Cardiac fibroblast (primary cell): ENCODE measurements around the gene FBXW4.
A peak's percentile ranks its signal among the peaks of the same experiment; 100 is the strongest.
"Not testable (repeated sequence)": the region's sequence is repeated elsewhere in the genome, so short reads cannot be mapped to it uniquely, and the experiment has no call there.

Experiments
- DNase-seq, 2 donors: peaks; one replicate each; pipeline versions ENCODE4 v3.0.0 to v3.0.0-alpha.2; 2010; ENCODE audit warnings: low read depth in 2 of 2
- H3K4me3 ChIP-seq, 2 donors: replicated peaks in 1 of 2; 1 replicate in 1 of 2; 2 replicates in 1 of 2; pipeline ENCODE4 v1.5.1; 2011; ENCODE audit warnings: low read depth in 2 of 2, low read length in 2 of 2, mild to moderate bottlenecking in 2 of 2, moderate library complexity in 1 of 2
- TF ChIP-seq, protein P1 (sequence below): IDR thresholded peaks from one replicate; pipeline ENCODE4 v1.5.1; 2011; ENCODE audit warnings: low read depth, mild to moderate bottlenecking, low read length, inconsistent platforms

Gene FBXW4

DNA sequence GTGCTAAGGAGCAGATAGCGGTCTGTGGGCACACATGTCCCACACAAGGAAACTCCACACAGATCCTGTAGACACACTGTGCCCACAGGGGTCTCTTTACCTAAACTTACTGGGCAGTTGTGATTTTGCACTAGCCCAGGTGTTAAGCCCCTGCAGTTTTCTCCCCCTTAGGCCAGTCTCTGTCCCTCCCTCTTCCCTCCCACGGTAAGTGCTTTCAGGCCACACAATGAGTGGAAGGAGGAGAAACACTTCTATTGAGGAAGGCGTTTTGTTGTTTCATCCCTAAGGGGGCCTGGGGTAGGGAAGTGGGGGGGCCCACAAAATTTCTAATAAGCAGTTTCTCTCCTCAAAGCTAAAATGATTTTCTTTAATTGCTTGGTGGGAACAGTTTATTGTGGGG lies 51.4 kb downstream of the FBXW4 start:
- no peak for DNase-seq
- TF ChIP-seq, protein P1, sequence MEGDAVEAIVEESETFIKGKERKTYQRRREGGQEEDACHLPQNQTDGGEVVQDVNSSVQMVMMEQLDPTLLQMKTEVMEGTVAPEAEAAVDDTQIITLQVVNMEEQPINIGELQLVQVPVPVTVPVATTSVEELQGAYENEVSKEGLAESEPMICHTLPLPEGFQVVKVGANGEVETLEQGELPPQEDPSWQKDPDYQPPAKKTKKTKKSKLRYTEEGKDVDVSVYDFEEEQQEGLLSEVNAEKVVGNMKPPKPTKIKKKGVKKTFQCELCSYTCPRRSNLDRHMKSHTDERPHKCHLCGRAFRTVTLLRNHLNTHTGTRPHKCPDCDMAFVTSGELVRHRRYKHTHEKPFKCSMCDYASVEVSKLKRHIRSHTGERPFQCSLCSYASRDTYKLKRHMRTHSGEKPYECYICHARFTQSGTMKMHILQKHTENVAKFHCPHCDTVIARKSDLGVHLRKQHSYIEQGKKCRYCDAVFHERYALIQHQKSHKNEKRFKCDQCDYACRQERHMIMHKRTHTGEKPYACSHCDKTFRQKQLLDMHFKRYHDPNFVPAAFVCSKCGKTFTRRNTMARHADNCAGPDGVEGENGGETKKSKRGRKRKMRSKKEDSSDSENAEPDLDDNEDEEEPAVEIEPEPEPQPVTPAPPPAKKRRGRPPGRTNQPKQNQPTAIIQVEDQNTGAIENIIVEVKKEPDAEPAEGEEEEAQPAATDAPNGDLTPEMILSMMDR: no peak
- H3K4me3 ChIP-seq: no peak overlapping the region

DNA sequence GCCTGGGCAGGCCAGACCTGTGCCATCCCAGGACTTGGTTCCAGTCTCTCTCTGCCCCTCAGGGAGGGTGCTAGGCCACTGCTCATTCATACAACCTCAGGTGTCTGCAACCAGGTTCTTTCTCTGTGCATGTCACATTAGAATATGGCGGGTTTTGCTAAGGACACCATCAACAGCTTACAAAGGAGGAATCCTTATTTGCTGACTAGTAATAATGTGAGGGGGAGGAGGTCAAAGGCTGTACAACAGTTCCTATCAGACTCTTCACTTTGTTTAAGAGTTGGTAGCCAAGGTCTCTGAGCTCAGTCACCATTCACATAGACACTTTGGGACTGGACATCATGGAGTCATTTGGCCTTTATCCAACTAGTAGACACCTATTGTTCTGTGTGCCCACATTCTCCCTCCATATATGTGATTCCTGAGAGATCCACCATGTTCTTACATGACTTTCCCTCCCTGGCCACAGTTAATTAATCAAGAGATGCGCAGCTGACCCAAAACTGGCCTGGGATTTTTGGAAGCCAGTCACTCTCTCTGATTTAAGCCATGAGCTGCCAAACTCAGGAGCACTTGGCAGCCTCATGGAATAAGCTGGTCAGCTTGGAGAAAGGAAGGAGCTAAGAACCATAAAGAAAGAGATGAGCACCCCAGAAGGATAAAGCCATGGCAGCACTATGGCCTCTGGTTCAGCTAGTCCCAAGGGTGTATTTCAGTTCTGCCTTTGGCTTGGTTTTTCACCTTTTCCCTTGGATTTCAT lies 55.6 kb downstream of the FBXW4 start:
- no peak for DNase-seq
- TF ChIP-seq, protein P1: no peak

DNA sequence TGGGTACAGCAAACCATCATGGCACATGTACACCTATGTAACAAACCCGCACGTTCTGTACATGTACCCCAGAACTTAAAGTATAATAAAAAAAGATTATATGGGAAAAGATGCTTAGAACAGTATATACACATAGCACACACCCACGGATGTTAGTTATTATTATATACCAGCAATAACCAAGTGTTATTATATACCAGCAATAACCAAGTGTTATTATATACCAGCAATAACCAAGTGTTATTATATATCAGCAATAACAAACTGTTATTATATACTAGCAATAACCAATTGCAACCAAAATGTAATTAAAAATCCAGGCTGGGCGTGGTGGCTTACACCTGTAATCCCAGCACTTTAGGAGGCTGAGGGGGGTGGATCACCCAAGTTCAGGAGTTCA lies 61.5 kb downstream of the FBXW4 start:
- DNase-seq: not testable (repeated sequence)

More for the DNA sequence above, 55.6 kb downstream of the FBXW4 start:
- H3K4me3 ChIP-seq: no peak overlapping the region

DNA sequence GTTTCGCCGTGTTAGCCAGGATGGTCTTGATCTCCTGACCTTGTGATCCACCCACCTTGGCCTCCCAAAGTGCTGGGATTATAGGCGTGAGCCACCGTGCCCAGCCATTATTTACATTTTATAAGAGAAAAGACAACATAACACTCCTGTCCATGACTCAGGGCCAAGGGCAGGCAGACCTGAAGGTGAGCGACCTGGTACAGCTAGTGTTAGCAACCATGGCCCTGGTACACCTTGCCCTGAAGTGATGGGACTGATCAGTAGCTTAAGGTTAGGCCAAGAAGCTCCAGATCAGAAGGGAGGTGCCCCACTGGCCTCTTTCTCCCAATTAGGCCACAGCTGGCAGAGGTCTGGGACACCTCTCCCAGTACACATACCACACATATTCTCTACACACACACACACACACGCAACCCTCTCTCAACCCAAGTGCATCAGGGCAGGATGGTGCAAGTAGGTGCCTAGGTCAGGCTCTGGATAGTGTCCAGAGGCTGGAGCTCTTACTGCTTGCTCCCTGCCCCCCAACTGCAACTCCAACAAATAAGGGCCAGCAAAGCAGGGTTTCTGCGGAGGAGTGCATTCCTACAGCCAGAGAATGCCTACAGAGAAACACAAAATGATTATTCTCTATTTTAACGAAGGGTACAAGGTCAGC lies 63.0 kb downstream of the FBXW4 start:
- peak in 1 of 2 donors; percentile 11 for DNase-seq
- TF ChIP-seq, protein P1: no peak
- H3K4me3 ChIP-seq: no peak overlapping the region

More for the DNA sequence above, 61.5 kb downstream of the FBXW4 start:
- H3K4me3 ChIP-seq: not testable (repeated sequence)

DNA sequence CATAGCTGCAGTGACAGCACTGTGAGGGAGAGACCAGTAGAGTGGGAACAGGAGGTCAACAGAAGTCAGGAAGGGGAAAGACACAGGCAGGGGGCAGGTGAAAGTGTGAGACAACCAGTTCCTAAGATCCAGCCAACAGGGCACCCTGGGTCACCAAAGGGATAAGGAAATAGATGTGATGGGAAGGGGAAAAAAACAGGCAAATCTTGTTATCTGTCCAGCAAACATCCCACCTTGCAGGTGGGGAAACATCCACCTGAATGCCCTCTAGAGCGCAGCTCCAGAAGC lies 64.4 kb downstream of the FBXW4 start:
- TF ChIP-seq, protein P1: no peak
- no peak overlapping the region for H3K4me3 ChIP-seq
- no peak for DNase-seq

DNA sequence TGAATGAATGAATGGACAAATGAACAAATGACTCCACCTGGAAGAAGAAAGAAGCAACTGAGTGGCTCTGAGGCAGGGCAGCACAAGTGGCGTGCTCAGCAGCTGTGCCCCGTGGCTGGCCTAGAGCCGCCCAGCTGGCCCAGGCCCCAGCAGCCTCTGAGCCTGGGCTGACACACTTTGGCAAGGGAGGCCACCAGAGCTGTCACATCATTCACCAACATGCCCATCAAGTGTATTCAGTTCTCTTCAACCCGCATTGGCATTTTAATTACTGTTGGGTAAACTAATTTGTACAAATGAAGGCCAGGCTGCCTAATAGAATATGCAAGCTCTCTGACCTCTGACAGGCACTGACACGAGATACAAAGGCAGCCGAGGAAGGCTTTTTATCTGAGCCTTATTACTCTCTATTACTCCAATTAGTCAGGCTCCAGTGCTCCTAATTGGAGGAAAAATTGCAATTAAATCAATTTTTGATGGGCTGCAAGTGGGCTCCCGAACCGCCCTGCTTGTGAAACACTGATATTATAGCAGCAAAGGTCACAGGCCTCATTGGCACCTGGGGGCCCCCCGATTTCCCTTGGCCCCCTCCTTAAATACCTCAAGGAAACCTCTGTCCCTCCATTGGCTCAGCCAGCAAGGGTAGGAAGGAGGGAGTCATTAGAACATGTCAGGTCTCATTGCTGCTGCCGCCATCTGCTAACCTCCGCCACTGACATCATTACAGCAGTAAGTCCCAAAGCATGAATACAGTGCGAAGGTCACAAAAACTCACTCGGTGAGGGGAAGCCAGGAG lies 64.9 kb downstream of the FBXW4 start:
- H3K4me3 ChIP-seq: no peak overlapping the region
- no peak for DNase-seq
- TF ChIP-seq, protein P1: no peak

DNA sequence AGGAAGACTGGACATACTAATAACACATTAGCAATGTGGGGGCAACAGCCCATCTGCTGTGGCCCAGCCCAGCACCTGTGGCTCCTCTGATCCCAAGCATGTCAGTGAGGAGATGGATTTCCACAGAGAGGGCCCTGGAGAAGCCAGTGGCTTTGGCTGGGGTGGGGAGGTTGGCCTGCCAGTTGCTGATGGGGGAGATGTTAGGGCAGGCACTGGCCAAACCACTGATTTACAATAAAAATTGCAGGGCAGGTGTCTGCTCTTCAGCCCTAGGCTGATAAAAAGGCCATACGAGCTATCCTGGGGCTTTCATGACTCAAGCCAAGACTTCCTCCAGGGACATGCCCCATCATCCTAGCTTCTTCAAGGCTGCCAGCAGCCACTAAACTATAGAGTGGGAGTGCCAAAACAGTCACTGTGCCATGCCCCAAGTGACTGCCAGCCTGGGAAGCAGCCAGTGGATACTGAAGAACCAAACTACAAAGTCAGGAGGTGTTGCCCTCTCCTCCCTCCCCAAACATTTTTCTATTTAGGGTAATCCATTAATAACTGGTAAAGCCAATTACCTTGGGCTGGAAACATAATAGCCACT lies 69.1 kb downstream of the FBXW4 start:
- no peak for DNase-seq
- TF ChIP-seq, protein P1: no peak
- H3K4me3 ChIP-seq: no peak overlapping the region
